Cardiac fibroblast (primary cell): Measurements from ENCODE around the gene ACOX2.
A peak's percentile ranks its signal among the peaks of the same experiment; 100 is the strongest.

ENCODE experiments used
- DNase-seq, 2 donors: peaks; one replicate each; pipeline versions ENCODE4 v3.0.0 to v3.0.0-alpha.2; 2010; ENCODE audit warnings: low read depth in 2 of 2
- H3K4me3 ChIP-seq, 2 donors: replicated peaks in 1 of 2; 1 replicate in 1 of 2; 2 replicates in 1 of 2; pipeline ENCODE4 v1.5.1; 2011; ENCODE audit warnings: low read depth in 2 of 2, low read length in 2 of 2, mild to moderate bottlenecking in 2 of 2, moderate library complexity in 1 of 2
- CTCF ChIP-seq: IDR thresholded peaks from one replicate; pipeline ENCODE4 v1.5.1; 2011; ENCODE audit warnings: low read depth, mild to moderate bottlenecking, low read length, inconsistent platforms

ACOX2 gene

GRCh38 chr3:58535531-58536500 lies 1.2 kb downstream of the ACOX2 start:
- H3K4me3 ChIP-seq, result no peak overlapping the region
- DNase-seq, result peak in 1 of 2 donors; percentile 34
- no peak for TF ChIP-seq CTCF

DNA sequence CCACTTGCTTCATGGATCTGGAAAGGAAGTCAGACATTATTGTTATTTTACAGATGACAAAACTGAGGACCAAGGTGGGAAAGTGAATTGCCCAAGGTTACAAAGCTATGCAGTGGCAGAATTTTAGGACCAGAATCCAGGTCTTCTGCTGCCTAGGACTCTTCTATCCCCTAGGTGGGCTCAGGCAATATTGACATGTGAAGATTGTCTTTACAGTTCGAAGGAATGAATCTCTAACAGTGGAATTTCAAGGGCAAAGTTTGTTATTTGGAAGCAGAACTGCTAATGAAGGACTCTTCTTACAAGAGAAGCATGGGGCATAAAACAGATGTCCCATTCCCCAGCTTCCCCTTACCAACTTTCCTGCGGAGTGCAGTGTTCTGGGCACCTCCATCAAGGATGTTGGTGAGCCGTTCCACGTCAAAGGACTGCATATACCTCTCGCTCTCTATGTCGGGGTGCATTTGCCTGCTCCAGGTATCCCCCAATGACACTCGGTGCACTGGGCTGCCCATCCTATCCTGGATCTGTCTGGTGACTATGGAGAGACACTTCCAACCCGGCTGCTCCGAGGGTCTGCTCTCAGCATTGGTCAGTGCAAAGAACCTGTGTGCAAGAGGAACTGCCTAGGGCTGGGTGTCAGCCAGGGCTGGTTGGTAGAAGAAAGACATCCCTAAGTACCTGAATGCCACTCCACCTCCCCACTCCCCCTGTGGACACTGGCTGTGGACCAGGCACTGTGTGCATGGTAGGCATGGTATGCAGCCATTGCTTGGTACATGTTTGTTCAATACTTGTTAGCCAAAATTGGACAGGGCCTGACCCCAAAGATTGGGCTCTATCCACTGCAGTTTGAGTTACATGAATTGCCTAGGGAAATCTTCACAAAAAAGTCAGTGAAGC lies 2.1 kb downstream of the ACOX2 start:
- H3K4me3 ChIP-seq, result no peak overlapping the region
- TF ChIP-seq CTCF, result no peak
- no peak for DNase-seq

DNA sequence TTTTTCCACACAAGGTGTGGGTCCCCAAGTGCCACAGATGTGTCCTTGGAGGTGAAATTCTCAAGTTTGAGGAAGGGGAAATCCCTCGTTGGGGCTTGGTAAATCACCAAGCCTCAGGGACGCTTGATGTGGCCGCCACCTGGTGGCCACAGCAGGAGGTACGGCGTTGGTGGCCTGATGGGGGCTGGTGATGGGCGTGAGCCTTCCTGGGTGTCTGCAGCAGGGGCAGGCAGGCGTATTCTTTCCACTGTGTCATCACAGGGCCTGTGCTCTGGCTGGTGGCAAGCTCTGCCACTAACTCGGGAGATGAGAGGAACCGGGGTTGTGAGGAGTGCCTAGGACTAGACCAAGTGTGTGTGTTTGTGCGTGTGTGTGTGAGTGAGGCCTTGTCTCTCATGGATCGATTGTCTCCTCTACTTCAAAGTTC lies 4.2 kb downstream of the ACOX2 start:
- DNase-seq, result peak; percentile 75 to 82
- no peak overlapping the region for H3K4me3 ChIP-seq
- TF ChIP-seq CTCF, result peak; percentile 93

DNA sequence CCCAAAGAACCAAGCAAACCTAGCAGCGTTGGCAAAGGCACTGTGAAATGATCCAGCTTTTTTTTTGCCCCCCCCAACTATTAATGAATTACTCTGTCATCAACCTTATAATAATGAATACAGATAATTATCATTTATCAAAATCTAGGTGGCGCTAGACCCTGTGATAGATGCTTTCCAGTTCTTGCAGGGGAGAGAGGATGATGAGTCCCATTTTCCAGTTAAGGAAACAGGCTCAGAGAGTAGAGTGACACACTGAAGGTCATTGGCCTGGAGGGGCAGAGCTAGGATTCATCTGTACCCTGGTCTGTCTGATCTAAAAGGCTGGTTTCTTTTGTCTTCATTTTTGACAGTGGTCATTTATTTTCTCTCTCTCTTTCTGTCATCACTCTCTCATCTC lies 5.0 kb downstream of the ACOX2 start:
- DNase-seq, result peak in 1 of 2 donors; percentile 29
- peak; percentile 7 for TF ChIP-seq CTCF
- no peak overlapping the region for H3K4me3 ChIP-seq

GRCh38 chr3:58531555-58531954 lies 5.4 kb downstream of the ACOX2 start:
- H3K4me3 ChIP-seq, result no peak overlapping the region
- peak; percentile 4 for TF ChIP-seq CTCF
- DNase-seq, result no peak

GRCh38 chr3:58530354-58530865 lies 6.6 kb downstream of the ACOX2 start:
- no peak for DNase-seq
- no peak for TF ChIP-seq CTCF
- no peak overlapping the region for H3K4me3 ChIP-seq
